DOHH2 (cell line): ENCODE results near the gene NFIB.

Source experiments
- CTCF ChIP-seq: fragments of 200-600 bp; sonication (generic); IDR thresholded peaks from one replicate; pipeline ENCODE4 v1.5.1; 2014; ENCODE audit warnings: antibody characterized with exemption, mild to moderate bottlenecking, low read depth, low read length; ENCODE audit not compliant: poor library complexity, severe bottlenecking
- EZH2phosphoT487 ChIP-seq: fragments of 200-600 bp; sonication (generic); IDR thresholded peaks from 2 replicates; pipeline ENCODE4 v1.6.1; 2017; ENCODE audit warnings: borderline replicate concordance, mild to moderate bottlenecking, antibody characterized with exemption, low read length, moderate library complexity, mixed read lengths

- TF ChIP-seq CTCF: no peak
- TF ChIP-seq EZH2phosphoT487: no peak
Measured at GRCh38 chr9:14119694-14120514, 194.0 kb downstream of the NFIB start.
